UCSD-AML1 (cell line): ENCODE results near the gene TCTN1.
A peak's percentile ranks its signal among the peaks of the same experiment; 100 is the strongest.
"Not testable (repeated sequence)": the region's sequence is repeated elsewhere in the genome, so short reads cannot be mapped to it uniquely, and the experiment has no call there.

Source experiments
- DNase-seq: peaks from one replicate; lab custom pipeline; 2025; ENCODE audit not compliant: unreplicated experiment; lab: John Stamatoyannopoulos, UW

The TCTN1 gene

DNA sequence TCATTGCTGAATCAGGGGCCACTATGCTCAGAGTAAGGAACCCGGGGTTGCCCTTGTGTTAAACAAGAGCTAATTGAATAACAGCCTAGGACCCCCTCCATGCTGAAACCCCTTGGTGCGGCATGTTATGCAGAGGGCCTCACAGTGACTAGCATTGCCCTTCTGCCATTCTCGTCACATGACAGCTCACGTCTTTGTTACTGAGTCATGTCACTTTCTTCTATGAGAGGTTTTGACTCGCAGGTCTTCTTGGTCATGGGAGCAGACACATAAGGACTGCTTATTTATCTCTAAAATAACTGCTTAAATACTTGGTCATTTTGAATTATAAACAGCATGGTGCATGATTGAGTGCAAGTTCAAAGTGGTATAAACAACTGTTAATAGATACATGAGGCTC lies 24.9 kb downstream of the TCTN1 start:
- DNase-seq, result no peak

DNA sequence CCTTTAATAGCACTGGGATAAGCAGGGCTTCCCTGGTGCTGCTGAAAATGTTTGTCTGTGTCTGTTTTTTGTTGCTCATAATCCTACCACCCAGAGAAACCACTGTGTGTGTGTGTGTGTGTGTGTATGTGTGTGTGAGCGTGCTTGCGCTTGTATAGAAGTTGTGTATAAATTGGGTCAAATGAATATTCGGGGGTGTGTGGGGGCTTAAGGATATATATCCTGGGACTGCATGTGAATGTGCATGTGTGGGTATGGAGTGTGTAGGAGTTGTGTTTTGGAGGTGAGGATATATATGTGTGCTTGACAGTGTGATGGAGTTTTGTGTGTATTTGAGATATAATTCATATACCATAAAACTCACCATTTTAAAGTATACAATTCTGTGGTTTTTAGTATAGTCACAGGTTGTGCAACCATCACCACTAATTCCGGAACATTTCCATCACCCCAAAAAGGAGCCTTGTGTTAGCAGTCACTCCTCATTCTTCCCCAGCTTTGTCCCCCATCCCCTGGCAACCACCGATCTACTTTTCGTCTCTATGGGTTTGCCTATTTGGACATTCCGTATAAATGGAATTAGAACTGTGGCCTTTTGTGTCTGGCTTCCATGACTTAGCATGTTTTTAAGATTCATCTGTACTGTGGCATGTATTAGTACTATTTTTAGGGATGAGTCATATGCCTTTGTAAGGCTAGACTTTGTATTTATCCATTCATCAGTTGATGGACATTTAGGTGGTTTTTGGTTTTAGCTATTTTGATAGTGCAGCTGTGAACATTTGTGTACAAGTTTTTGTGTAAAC lies 25.6 kb downstream of the TCTN1 start:
- DNase-seq, result no peak

DNA sequence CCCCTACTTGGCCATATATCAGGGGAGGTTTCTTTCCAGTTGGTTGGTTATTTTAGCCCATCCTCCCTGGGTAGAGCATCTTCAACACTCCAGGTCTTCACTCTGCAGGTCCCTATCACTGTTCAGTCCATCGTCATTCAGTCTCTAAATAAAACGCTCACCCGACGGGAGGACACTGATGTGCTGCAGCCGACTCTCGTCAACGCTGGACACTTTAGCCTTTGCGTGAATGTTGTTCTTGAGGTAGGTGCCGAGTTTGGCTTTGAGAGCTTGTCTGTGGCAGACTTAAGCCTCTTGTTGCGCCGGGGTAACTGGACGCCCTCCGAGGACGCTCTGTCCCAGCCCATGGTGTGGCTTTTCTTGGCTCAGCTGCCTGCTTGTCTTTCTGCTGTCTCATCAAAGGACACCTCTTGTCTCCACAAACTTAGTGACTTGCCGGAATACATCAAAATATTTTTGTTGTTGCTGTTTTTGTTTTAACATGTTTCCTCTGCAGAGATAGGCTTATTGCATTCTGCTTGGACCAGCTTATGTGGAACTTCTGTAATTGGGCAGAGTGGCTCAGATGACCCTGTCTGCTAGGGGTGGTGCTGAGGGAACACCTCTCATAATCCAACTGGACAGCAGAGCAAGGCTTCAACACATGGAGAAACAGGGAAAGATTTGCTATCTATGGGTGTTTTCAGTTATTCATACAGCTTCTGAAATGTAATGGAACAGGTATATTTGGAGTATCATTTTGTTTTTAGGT lies 26.5 kb downstream of the TCTN1 start:
- DNase-seq, result no peak

DNA sequence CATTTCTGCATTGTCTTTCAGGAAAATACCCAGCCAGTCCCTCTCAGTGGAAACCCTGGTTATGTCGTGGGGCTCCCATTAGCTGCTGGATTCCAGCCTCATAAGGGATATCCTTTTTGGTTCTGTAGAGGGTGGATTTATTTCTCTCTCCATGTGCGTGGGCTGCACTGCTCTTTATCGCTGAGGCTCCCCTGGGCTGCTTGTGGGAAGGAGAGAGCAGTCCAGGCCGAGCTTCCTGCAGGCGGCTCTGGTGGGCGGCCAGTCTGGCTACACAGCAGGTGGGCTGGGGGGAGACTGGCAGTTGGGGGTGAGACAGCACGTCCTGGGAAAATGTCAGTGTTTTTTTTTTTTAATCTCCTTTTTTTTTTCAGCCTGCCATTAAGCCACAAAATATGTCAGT lies 27.6 kb downstream of the TCTN1 start:
- peak; percentile 39 for DNase-seq

DNA sequence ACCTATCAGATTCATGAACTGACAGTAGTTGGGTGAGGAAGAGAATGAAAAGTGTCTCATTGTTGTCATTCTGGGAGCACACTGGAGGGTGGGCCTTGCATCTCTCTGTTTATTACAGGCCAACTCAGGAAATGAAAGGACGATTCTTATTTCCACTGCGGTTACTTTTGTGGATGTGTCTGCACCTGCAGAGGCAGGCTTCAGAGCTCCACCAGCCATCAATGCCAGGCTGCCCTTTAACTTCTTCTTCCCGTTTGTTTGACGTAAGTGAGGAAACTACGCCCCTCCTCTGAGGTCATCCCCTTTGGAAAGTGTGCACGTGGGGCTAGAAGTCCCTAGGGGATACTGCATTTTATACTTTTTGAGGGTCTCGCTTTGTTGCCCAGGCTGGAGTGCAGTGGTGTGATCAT lies 33.7 kb downstream of the TCTN1 start:
- DNase-seq, result no peak

DNA sequence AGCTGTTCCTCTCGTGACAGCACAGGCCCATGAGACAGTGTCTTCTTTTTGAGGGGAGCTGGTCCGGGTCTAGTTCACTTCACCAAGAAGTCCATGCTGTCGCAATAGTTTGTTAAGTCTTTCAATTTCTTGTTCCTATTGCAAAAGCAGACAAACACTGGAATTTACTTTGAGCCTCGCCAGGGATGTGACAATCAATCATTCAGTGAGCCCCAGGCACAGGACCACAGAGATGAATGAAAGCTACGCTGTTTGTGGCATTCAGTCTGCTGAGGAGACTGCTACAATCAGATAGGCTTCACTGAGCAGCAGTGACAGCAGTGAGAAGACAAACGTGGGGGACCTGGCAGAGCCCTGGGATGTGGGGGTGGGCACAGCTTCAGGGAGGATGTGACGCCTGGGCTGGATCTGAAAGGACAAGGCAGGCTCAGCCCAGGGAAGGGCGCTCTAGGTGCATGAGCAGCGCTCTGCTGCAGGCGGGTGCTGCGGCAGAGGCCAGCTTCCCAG lies 35.5 kb downstream of the TCTN1 start:
- DNase-seq, result no peak

DNA sequence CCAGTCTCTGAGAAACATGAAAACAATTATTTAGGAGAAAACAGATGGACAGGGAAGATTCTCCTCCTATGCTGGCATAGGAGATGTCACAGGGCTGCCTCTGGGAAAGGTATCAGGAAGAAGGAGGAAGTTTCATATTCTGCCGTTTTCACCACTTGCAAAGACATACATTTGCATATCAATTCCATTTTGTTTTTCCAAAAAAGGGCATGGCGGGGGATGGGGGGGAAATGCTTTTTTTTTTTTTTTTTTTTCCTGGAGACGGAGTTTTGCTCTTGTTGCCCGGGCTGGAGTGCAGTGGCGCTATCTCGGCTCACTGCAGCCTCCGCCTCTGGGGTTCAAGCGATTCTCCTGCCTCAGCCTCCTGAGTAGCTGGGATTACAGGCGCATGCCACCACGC lies 40.3 kb downstream of the TCTN1 start:
- DNase-seq, result not testable (repeated sequence)

DNA sequence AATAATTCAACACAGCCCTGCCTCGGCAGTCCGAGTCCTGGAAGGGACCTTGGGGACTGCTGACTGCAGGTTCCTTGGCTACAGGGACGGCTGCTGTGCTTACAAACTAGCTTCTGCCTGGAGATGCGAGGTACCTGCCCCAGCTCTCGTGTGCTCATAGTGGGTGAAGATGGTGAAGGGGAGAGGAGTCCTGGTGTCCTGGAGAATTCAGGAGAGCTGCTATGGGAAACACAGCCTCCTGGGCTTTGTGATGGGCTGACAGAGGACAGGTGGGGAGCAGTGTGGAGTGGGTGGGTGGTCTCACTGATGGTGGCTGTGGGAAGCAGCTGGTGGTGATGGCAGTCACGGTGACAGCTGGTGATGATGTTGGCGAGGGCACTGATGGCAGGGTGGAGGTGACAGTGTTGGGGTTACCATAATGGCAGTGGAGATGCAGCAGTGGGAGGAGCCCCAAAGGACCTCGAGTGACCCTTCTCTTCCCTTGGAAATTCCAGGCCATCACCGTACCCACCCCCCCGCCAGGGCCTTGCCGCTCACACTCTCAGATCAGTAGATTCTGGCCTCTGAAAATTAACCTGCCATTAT lies 42.2 kb downstream of the TCTN1 start:
- DNase-seq, result no peak

DNA sequence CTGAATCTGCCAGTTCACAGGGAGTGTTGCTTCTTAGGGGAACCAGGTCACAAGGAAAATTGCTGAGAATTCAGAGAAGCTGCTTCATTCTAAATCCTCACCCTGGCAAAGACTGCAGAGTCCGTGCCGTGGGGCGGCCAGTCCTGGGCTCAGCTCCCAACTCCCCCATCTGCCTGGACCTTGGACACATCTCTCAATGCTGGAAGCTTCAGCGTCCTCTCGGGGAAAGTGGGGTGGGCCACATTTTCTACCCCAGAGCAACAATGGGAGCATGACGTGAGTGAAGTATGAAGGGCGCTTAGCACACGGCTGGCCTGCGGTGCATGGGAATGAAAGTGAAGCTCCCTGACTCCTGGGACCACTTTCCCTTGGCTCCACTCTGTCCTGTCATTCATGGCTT lies 43.8 kb downstream of the TCTN1 start:
- DNase-seq, result no peak

DNA sequence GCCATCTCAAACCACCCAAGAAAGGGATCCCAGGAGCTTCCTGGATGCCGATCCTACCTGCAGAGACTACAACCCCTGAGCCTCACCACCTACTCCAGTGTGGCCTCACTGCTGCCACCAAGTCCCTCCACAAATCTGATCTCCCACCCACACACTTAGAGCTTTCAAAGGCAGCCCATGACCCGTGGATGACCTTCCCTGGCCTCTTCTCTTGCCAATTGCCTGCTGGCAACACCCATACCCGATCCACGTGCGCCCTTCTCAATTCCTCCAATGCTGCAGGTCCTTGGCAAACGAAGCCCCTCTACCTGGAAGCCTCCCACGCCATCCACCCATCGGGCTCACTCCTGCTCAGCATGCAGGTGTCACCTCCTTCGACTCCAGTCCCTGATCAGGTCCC lies 44.3 kb downstream of the TCTN1 start:
- DNase-seq, result no peak

DNA sequence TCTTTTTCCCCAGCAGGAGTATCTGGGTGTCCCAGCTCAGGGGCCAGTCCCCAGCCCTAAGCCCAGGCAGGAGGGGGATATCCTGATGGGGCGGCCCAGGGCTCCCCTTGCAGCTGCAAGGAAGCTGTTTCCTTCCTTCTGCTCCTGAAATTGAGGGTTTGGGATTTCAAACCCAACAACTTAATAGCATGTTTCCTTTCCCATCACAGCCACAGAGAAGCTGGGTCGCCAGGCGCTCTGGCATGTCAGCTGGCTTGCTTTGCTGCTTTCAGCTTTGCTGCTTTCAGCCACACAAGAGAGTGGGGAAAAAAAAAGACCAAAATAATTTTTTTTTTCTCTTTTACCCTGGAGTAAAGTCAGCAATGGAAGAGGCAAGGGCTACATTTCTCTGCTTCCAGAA lies 44.9 kb downstream of the TCTN1 start:
- no peak for DNase-seq

DNA sequence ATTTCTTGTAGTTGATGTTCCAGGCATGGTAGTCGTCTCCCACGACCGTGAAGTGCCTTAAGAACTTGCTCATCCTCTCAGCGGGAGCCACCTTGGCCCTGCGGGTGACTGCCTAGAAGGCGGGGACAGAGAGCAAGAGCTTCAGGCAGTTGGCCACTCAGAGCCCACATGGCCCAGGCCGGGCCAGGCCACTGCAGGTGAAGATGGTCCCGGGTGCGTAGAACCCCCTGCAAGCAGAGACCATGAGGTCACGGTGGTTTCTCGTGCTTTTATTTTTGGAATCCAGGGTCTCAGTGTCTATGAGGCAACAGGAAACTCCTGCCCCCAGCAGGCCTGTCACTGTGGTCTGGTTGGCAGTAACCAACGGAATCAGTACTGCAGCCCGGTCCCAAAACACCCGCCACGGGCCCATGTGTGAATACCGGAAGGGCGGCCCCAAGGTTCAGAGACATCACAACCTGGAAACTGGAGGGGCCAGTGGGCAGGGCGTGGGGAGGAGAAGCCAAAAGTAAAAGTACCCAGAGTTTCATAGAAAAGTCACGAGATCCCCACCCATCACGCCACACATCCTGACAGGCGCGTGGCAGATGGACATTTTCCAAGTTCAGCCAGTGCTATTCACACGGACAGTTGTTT lies 47.5 kb downstream of the TCTN1 start:
- peak; percentile 77 for DNase-seq

DNA sequence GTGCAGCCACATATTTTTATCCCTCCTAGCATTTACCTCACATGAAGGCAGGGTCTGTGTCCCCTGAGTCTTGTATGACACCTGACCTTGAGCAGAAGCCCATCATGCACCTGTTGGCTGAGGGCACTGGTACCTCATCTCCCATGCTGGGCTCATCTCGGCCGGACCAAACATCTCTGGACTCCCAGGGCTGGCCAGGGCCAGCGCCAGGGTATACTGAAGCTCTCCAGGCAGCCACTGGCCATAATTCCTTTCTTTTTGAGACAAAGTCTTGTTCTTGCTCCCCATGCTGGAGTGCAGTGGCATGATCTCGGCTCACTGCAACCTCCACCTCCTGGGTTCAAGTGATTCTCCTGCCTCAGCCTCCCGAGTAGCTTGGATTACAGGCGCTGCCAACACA lies 53.0 kb downstream of the TCTN1 start:
- DNase-seq, result no peak

DNA sequence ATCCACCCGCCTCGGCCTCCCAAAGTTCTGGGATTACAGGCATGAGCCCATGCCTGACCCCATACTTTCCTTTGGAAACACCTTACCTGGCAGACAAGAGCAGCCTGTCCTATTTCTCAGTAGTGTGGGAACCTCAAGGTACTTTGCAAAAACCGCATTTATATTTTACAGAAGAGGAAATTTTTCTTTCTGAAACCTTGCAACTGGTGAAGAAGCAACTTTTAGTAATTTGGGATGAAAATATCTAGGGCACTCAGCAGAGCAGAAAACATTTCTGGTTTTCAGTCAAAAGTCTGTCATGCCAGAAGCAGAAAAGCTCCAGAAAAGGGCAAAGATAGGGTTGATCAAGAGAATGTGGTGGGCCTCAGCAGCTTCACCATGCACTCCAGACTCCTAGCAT lies 53.7 kb downstream of the TCTN1 start:
- DNase-seq, result no peak

DNA sequence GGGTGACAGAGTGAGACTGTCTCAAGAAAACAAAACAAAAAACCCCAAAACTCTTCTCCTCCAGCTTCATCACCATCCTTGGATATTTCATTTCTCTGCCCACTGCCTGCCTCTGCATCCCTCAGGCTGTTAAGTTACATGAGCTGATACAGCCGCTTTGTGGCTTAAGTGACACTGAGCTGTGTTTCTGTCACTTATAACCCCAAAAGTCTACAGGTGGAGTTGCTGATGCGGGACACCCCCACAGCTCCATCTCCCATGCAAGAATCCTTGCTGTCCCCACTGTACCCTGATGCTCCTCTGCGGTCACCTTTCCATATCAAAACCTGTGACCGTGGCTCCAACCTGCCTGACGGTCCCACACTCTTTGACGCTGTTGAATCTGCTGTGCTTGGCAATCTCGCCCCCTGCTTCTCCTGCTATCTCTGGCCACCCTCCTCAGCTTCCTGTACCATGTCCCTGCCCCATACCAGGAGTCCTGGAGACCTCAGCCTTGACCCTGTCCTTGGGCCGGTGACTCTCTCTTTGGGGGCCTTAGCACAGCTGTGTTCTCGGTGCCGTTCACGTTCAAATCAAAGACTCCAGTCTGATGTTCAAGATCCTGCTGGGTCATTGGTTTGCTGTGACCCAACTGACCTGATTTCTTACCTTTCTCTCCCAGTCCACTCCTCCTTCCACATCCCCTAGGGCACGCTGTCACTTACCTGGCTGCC lies 54.7 kb downstream of the TCTN1 start:
- DNase-seq, result no peak

DNA sequence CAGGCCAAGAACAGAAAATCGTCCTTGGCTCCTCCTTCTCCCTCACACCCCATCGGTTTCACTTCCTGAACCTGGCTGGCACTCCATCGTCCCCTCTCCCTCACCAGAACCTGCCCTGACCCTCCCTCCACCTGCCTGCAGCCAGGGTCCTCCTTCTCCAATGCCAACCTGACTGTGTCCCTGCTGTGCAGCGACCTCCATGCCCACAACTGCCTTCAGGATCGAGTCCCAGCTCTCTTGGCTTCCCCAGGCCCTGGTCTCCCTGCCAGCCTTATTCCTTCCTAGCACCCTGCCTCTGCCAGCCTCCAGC lies 55.2 kb downstream of the TCTN1 start:
- DNase-seq, result no peak

DNA sequence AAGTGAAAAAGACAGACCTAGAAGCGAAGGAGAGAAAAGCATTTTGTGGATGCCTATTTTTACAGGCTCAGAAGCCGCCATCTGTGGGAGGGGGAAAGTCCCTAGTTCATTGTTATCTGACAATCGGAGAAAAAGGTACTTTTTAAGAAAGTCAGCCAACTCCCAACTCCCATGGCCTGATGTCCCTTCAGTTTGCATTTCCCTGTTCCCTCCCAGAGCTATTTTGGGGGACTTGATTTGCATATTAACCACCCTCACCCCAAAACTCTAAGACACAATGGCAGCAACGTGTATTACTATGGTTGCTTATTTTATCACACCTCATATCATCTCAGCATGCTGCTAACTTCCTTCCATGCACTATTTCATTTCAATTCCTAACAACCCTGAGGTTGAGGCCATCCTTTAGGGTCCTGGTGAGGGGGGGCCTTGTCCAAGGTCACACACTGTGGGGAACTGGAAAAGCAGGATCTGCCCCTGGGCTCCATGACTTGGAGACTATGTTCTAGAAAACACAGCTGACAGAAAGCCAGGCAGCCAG lies 56.3 kb downstream of the TCTN1 start:
- no peak for DNase-seq

DNA sequence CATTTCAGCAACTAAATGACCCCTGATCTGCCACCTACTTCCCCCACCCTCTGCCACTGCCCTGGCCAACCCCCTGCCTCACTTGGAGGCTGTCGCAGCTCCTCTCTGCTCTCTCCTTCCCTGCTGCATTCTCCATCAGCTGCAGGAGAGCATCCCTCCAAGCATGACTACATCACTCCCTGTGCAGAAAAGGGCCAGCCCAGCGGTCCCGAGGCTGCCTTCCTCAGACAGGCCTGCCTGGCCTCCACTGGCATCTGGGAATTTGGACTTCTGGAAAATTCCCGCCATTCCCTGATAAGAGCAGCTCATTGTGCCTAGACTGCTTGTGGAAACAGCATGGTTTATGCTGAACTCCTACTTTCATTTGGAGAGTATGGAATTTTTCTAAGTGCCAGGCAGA lies 62.2 kb downstream of the TCTN1 start:
- DNase-seq, result no peak

DNA sequence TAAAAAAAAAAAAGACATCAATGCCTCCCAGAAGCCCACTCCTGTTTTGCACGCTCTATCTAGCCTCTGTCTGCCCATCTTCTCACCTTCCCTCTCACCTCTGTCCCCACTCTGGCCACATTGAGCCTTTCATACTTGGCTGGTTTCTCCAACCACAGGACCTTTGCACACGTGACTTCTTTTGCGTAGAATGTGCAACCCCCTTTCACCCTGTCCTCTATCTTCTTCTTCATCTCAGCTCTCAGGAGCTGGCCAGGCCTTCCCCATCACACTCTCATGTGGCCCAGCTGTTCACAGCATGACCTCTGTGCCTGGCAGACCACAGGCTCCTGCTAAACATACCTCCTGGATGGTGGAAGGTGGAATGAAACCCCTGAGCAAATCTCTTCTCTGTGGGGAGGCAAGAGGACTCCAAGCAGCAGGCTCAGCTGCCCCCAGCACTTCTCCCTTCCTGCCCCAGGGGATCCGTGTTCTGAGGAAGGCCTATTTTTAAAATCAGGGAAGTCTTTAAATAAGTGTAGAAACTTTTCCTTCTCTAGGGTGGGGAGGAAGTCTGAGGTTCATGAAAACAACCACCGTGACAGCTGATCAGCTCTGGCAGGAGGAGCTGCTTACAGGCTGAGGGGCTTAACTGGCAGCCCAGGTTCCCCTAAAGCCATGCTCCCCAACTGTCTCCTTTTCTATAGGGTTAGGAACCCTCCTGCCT lies 63.4 kb downstream of the TCTN1 start:
- DNase-seq, result peak; percentile 59

DNA sequence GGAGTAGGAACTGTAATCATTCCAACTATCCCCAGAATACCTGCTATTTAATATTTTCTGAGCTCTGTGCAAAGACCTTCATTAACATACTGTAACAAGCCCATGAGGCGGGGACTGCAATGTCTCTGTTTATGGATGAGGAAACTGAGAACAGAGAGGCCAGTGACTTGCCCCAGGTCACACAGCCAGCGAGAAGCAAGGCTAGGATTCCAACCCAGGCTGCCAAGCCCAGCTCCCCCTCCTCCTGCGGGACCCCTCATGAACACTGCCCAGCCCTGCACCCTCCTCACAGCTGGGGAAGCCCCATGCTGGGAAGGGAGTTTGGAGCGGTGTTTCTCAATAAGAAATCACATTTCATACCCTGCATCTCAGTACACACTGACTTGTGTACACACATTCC lies 64.1 kb downstream of the TCTN1 start:
- DNase-seq, result no peak
